Right ventricle myocardium superior (tissue), 1 donor: ENCODE data around the gene GRB2. TPM values are rescaled to one million over a fixed set of nuclear protein-coding genes. Genes with fewer than 3 reads are reported as not detected.

Experiments used
- ATAC-seq: fragments of 200-7000 bp; cut with Tn5 transposase; one replicate; pipeline ENCODE4 v1.9.1; 2020; ENCODE audit warnings: mild to moderate bottlenecking; ENCODE audit not compliant: poor library complexity
- DNase-seq: peaks from one replicate; pipeline ENCODE4 v3.0.0-alpha.2; 2020
- intact Hi-C: fragments of 100-400 bp; cut with DNase I; formaldehyde crosslinking; loops from one replicate; pipeline ENCODE4 v1.11.2; 2022
- total RNA-seq: library from RNA; stranded (reverse); fragmentation: NEBNext Ultra II Directional; extraction: Animal tissue kit (Norgen Biotek cat#: 25700); gene quantifications from one replicate; pipeline ENCODE4 v1.2.1, GENCODE V29; 2021
- donor health status: DM: no; HTN: yes; CAD: no; lungs with severe emphysema.

The GRB2 gene
- total RNA-seq, 1 donor from 2014 or later = 53.1 TPM

- intact Hi-C loops = no loop called here
- DNase-seq (no peak), ATAC-seq (no peak)
Measured at GRCh38 chr17:75418531-75418930, 13.1 kb upstream of the GRB2 start.

- no peak for DNase-seq
- intact Hi-C loops = no loop called here
- ATAC-seq = peak; percentile 77
Measured at GRCh38 chr17:75417054-75417580, 11.6 kb upstream of the GRB2 start.

- ATAC-seq (no peak), DNase-seq (no peak)
- intact Hi-C loops = no loop called here
Measured at GRCh38 chr17:75416006-75416405, 10.5 kb upstream of the GRB2 start.

- intact Hi-C loops = no loop called here
- no peak for DNase-seq
- ATAC-seq = no peak
Measured at GRCh38 chr17:75414488-75414887, 9.0 kb upstream of the GRB2 start.

GRCh38 chr17:75412455-75413317 is 7.2 kb upstream of the GRB2 start:
- intact Hi-C loops = no loop called here
- DNase-seq (peak; percentile 51), ATAC-seq (peak; percentile 67)

- DNase-seq = no peak
- intact Hi-C loops = no loop called here
- no peak for ATAC-seq
Measured at GRCh38 chr17:75411328-75412067, 6.0 kb upstream of the GRB2 start.

- ATAC-seq (no peak), DNase-seq (no peak)
- intact Hi-C loops = no loop called here
Measured at GRCh38 chr17:75410141-75410540, 4.7 kb upstream of the GRB2 start.

GRCh38 chr17:75407655-75408352 is 2.3 kb upstream of the GRB2 start:
- no peak for ATAC-seq
- no peak for DNase-seq
- intact Hi-C loops = no loop called here

- DNase-seq = no peak
- ATAC-seq = peak; percentile 4
- intact Hi-C loops = no loop called here
Measured at GRCh38 chr17:75406222-75406615, 741 bp upstream of the GRB2 start.

GRCh38 chr17:75404731-75405364 is 630 bp downstream of the GRB2 start:
- intact Hi-C loops = loop anchor here (2.0 kb wide), 1 partner anchor 82 kb away; no protein-coding TSS in a partner anchor
- peak; percentile 40 for ATAC-seq
- peak; percentile 59 for DNase-seq

- intact Hi-C loops = loop anchor here (2.0 kb wide), 1 partner anchor 81 kb away; no protein-coding TSS in a partner anchor
- peak; percentile 43 for ATAC-seq
Measured at GRCh38 chr17:75404223-75404730, 1.2 kb downstream of the GRB2 start.

GRCh38 chr17:75403131-75403530 is 2.3 kb downstream of the GRB2 start:
- intact Hi-C loops = no loop called here
- DNase-seq (no peak), ATAC-seq (no peak)

More at GRCh38 chr17:75404223-75404730, 1.2 kb downstream of the GRB2 start:
- DNase-seq = peak; percentile 60

- intact Hi-C loops = no loop called here
- DNase-seq (no peak), ATAC-seq (no peak)
Measured at GRCh38 chr17:75402026-75402425, 3.5 kb downstream of the GRB2 start.

GRCh38 chr17:75400326-75400939 is 5.0 kb downstream of the GRB2 start:
- intact Hi-C loops = no loop called here
- no peak for ATAC-seq
- no peak for DNase-seq

GRCh38 chr17:75398279-75398678 is 7.2 kb downstream of the GRB2 start:
- ATAC-seq = no peak
- DNase-seq = no peak
- intact Hi-C loops = no loop called here

- DNase-seq = no peak
- intact Hi-C loops = no loop called here
- ATAC-seq = no peak
Measured at GRCh38 chr17:75397217-75397616, 8.3 kb downstream of the GRB2 start.

GRCh38 chr17:75396796-75397195 is 8.7 kb downstream of the GRB2 start:
- intact Hi-C loops = no loop called here
- DNase-seq (no peak), ATAC-seq (no peak)

GRCh38 chr17:75396025-75396424 is 9.5 kb downstream of the GRB2 start:
- intact Hi-C loops = no loop called here
- no peak for DNase-seq
- ATAC-seq = no peak
